Sigmoid colon (tissue), 7 donors: Measurements from ENCODE around the gene PHF20. TPM values are rescaled to one million over a fixed set of nuclear protein-coding genes. Genes with fewer than 3 reads are reported as not detected.

Source experiments
- DNase-seq: peaks from one replicate; pipeline ENCODE4 v3.0.0-alpha.2; 2019
- H3K27ac ChIP-seq, 4 donors: fragments of 200-600 bp; sonication (generic); one replicate each; pipeline ENCODE4 v1.5.1; 2016 to 2019; ENCODE audit warnings: mild to moderate bottlenecking in 1 of 4
- H3K27me3 ChIP-seq, 3 donors: fragments of 200-600 bp; sonication (generic); one replicate each; pipeline ENCODE4 v1.5.1; 2019; ENCODE audit warnings: mild to moderate bottlenecking in 1 of 3
- H3K36me3 ChIP-seq, 4 donors: fragments of 200-600 bp; sonication (generic); one replicate each; pipeline ENCODE4 v1.5.1; 2016 to 2019
- H3K4me1 ChIP-seq, 4 donors: fragments of 200-600 bp; sonication (generic); one replicate each; pipeline ENCODE4 v1.5.1; 2017 to 2019
- H3K4me3 ChIP-seq, 4 donors: fragments of 200-600 bp; sonication (generic); one replicate each; pipeline ENCODE4 v1.5.1; 2017 to 2019; ENCODE audit warnings: mild to moderate bottlenecking in 2 of 4, moderate library complexity in 1 of 4
- H3K9me3 ChIP-seq, 4 donors: fragments of 200-600 bp in 3 of 4; sonication (generic) in 3 of 4; one replicate each; pipeline versions ENCODE4 v1.5.1 to v1.6.1; 2013 to 2019
- EP300 ChIP-seq, 4 donors: sonication (generic); formaldehyde crosslinking; IDR thresholded peaks; one replicate each; pipeline ENCODE4 v1.6.1; 2017; ENCODE audit warnings: antibody characterized with exemption in 4 of 4
- POLR2A ChIP-seq, 2 donors: fragments of 450-650 bp; IDR thresholded peaks; one replicate each; pipeline ENCODE4 v1.6.1; 2016; ENCODE audit warnings: antibody characterized with exemption in 2 of 2, mild to moderate bottlenecking in 2 of 2, moderate library complexity in 2 of 2
- POLR2AphosphoS5 ChIP-seq, 4 donors: sonication (generic); formaldehyde crosslinking; IDR thresholded peaks; one replicate each; pipeline ENCODE4 v1.6.1; 2017; ENCODE audit warnings: antibody characterized with exemption in 4 of 4
- WGBS, 2 donors: extraction: QIAGEN DNeasy Blood & Tissue Kit; methylation state at CpG; one replicate each; pipeline ENCODE4 v1.1.7; 2013; 5-methylcytosine and 5-hydroxymethylcytosine counted together
- intact Hi-C: fragments of 100-400 bp; cut with DNase I; formaldehyde crosslinking; loops from one replicate; pipeline ENCODE4 v1.15.1; 2023
- polyA plus RNA-seq, 3 donors: library from polyadenylated mRNA; stranded (reverse); fragments of 200-250 nt; gene quantifications; one replicate each; pipeline ENCODE4 v1.2.3, GENCODE V29; 2013
- total RNA-seq, 4 donors: library from RNA; depleted of rRNA; stranded (reverse); fragments of >200 nt; gene quantifications; one replicate each; pipeline ENCODE4 v1.1.0, GENCODE V29; 2016
- TF ChIP-seq, protein P1 (sequence below), 4 experiments: fragments of 450-650 bp in 3 of 4; fragments of 200-600 bp in 1 of 4; IDR thresholded peaks; one replicate each; pipeline ENCODE4 v1.5.1; 2016 to 2019; ENCODE audit warnings: antibody characterized with exemption in 4 of 4, mild to moderate bottlenecking in 3 of 4, moderate library complexity in 2 of 4
- donor health status: healthy with polysubstance abuse.
- donor health status: Bipolar disorder and iron deficiency.
- donor health status: healthy.

Gene PHF20
- total and polyA plus RNA-seq, 7 donors: 10.8 to 49.7 (median 41.0) TPM

DNA sequence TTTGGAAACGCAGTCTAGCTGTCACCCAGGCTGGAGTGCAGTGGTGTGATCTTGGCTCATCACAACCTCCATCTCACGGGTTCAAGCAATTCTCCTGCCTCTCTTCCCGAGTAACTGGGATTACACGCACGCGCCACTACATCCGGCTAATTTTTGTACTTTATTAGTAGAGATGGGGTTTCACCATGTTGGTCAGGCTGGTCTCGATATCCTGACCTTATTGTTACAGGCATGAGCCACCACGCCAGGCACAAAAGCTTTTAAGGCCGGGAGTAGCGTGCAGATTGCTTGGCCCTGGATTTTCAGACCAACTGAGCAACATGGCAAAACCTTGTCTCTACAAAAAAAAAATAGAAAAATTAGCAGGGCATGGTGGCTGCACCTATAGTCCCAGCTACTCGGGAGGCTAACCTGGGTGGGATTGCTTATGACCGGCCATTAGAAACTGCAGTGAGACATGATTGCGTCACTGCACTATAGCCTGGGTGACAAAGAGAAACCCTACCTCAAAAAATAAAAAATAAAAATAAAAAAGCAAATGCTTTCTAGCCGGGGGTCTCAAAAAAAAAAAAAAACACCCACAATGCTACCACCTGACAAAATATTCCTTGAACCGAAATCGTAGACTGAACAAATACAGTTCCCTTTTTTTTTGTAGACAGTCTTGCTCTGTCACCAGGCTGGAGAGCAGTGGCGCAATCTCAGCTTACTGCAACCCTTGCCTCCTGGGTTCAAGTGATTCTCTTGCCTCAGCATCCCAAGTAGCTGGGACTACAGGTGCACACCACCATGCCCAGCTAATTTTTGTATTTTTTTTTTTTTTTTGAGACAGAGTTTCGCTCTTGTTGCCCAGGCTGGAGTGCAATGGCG is 44.7 kb upstream of the PHF20 start:
- Histone ChIP-seq H3K27ac (no peak overlapping the region), H3K4me3 (no peak overlapping the region), H3K27me3 (no peaks in the 10 kb centered on the region), H3K36me3 (peaks cover 62 to 99% (median 70%) of the 10 kb centered on the region in 4 donors), H3K9me3 (no peaks in the 10 kb centered on the region), H3K4me1 (peaks cover 0 to 35% (median 29%) of the 10 kb centered on the region in 4 donors)
- intact Hi-C loops: no loop called here
- WGBS, 2 donors: 95 to 96% methylated on average over 20 of the region's 20 CpGs
- no peak for TF ChIP-seq POLR2A (IDR thresholded peaks at IDR 0.05)
- TF ChIP-seq EP300 (IDR thresholded peaks at IDR 0.05): no peak
- DNase-seq: no peak

DNA sequence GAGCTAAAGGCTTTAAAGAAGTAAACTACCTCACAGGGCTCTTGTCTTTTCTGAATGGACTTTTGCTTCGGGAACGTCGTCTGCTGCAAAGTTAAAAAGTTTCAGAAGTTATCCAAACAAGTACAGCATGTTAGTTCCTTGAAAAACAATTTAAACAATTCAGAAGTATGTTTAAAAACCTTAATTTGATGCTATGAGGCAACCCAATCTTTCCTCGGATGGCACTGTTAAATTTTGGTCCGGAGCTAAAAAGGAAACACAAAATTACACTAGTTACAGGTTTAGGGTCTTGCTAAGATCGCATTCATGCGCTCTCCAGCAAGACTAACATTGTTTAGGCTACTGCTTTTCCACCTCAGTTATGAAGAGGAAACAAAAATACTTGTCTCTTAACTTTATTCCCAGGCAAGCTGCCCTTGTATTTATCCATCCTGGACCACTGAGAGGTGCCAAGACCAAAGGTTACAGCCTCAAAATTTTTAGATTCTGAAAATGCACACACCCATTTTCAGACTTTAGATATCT is 42.5 kb upstream of the PHF20 start:
- no peak overlapping the region for H3K4me3 ChIP-seq
- no peak for TF ChIP-seq POLR2AphosphoS5 (IDR thresholded peaks at IDR 0.05)
- TF ChIP-seq, protein P1, sequence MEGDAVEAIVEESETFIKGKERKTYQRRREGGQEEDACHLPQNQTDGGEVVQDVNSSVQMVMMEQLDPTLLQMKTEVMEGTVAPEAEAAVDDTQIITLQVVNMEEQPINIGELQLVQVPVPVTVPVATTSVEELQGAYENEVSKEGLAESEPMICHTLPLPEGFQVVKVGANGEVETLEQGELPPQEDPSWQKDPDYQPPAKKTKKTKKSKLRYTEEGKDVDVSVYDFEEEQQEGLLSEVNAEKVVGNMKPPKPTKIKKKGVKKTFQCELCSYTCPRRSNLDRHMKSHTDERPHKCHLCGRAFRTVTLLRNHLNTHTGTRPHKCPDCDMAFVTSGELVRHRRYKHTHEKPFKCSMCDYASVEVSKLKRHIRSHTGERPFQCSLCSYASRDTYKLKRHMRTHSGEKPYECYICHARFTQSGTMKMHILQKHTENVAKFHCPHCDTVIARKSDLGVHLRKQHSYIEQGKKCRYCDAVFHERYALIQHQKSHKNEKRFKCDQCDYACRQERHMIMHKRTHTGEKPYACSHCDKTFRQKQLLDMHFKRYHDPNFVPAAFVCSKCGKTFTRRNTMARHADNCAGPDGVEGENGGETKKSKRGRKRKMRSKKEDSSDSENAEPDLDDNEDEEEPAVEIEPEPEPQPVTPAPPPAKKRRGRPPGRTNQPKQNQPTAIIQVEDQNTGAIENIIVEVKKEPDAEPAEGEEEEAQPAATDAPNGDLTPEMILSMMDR (IDR thresholded peaks at IDR 0.05): no peak
- TF ChIP-seq POLR2A (IDR thresholded peaks at IDR 0.05): no peak
- TF ChIP-seq EP300 (IDR thresholded peaks at IDR 0.05): no peak
- WGBS, 2 donors: 77 to 85% methylated on average over 7 of the region's 7 CpGs
- no peak overlapping the region for H3K27ac ChIP-seq
- peaks cover 0 to 54% (median 50%) of the 10 kb centered on the region in 4 donors for H3K4me1 ChIP-seq
- no peaks in the 10 kb centered on the region for H3K27me3 ChIP-seq
- DNase-seq: no peak
- intact Hi-C loops: no loop called here
- H3K36me3 ChIP-seq: peaks cover 48 to 99% (median 70%) of the 10 kb centered on the region in 4 donors
- H3K9me3 ChIP-seq: no peaks in the 10 kb centered on the region

DNA sequence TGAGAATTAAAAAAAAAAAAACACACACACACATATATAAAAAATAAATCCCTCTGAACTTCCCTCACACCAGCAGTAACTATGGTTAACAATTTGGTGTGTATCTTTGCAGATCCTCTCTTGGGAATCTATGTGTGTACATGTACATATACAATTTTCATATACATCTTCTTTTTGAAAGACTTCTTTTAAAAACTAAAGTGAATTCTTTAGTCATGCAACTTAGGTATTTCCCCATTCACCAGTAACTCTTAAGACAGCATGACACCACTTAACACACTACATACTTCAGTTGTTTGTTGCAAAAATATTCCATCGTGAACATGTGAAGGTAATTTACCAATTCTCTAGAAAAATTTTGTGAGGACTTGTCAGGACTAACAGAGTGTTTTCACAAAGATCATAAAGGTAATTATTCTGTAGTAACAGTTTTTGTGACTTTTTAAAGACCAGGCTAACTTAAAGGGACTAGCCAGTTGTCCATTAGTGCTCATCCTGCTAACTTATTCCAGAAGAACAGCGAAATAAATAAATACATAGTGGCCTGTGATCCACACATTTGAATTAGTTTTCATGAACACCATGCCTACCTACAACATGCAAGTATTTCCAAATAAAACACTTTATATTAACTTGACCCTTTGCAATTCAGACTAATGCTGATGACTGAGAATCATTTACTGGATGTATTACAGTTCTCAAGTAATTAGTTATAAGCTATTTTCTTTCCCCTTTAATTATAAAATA is 41.8 kb upstream of the PHF20 start:
- Histone ChIP-seq H3K27me3 (no peaks in the 10 kb centered on the region), H3K4me1 (peaks cover 0 to 61% (median 57%) of the 10 kb centered on the region in 4 donors), H3K4me3 (no peak overlapping the region), H3K9me3 (no peaks in the 10 kb centered on the region), H3K27ac (no peak overlapping the region), H3K36me3 (peaks cover 48 to 99% (median 69%) of the 10 kb centered on the region in 4 donors)
- TF ChIP-seq POLR2AphosphoS5 (IDR thresholded peaks at IDR 0.05): no peak
- TF ChIP-seq, protein P1 (IDR thresholded peaks at IDR 0.05): no peak
- no peak for TF ChIP-seq POLR2A (IDR thresholded peaks at IDR 0.05)
- TF ChIP-seq EP300 (IDR thresholded peaks at IDR 0.05): no peak
- DNase-seq: no peak
- WGBS, 2 donors: 78 to 88% methylated on average over 2 of the region's 2 CpGs
- intact Hi-C loops: no loop called here

DNA sequence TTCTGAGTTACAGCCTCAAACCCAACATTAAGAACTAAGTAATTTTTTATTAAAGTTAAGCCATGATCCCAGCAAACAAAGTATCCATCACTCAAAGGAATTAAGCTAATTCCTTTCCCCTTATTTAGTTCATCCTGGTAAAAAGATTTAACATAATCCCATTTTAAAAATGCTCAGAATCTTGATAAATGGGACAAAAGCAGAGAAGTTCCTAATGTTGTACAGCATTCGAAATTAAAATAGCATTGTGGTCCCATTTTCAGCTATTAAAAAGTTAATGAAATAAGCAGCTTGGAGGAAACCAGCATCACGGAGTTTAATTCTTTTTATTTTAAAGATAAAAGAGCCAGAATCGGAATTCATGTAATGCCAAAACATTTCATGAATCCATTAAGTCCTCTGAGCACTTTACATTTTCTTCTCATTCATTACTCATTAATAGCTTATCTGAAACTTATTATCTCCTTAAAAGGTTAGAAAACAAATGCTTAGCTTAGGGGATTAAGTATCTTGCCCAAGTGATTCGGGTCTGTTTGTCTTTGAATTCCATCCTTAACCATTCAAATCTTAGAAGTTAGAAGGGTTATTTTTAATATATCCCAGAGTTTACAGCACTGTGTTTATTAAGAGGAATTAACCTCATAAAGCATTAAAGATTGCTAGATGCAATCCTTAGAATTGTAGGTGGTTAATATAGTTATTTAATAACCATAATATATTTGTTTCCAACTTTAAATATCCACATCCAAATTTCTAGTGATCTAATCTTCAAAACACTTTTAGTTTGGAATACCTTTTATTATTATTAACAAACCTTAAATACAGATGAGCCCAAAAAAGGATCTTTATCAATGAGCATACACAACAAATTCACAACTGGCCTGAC is 41.0 kb upstream of the PHF20 start:
- WGBS, 2 donors: 73% methylated on average over 4 of the region's 4 CpGs
- DNase-seq: no peak
- Histone ChIP-seq H3K27ac (no peak overlapping the region), H3K4me3 (no peak overlapping the region), H3K4me1 (peaks cover 0 to 68% (median 65%) of the 10 kb centered on the region in 4 donors), H3K9me3 (no peaks in the 10 kb centered on the region), H3K27me3 (no peaks in the 10 kb centered on the region), H3K36me3 (peaks cover 51 to 99% (median 65%) of the 10 kb centered on the region in 4 donors)
- intact Hi-C loops: no loop called here
- TF ChIP-seq, protein P1 (IDR thresholded peaks at IDR 0.05): no peak
- TF ChIP-seq EP300 (IDR thresholded peaks at IDR 0.05) (no peak), POLR2AphosphoS5 (IDR thresholded peaks at IDR 0.05) (no peak), POLR2A (IDR thresholded peaks at IDR 0.05) (no peak)
